ENCODE results near the gene HSBP1L1.

HSBP1L1 gene

GRCh38 chr18:79961527-79962291 is 2.7 kb upstream of the HSBP1L1 start:
- DNase-seq = no peak

DNA sequence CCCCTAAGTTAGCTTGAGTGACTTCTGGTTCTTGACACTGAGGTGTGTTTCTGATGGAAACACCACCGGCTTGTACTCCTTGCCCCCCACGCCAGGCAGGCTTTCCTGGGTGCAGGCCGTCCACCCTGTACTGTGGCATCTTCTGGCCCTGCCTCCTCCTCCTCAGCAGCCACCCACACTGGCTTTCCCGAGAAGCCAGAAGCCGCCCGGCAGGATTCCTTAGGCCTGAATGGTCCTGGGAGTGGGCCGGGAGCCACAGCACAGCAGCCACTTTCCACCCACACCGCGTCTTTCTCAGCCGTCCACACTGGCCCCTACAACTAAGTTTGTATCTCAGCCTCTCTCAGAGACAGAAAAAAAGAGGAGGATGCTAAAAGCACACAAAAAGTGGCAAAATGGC is 2.1 kb upstream of the HSBP1L1 start:
- no peak for DNase-seq

- no peak for DNase-seq
Observed at GRCh38 chr18:79962835-79963657, 1.4 kb upstream of the HSBP1L1 start.

GRCh38 chr18:79963658-79964329 is 649 bp upstream of the HSBP1L1 start:
- no peak for DNase-seq

GRCh38 chr18:79965119-79965902 is 868 bp downstream of the HSBP1L1 start:
- no peak for DNase-seq

- no peak for DNase-seq
Observed at GRCh38 chr18:79970419-79971133, 6.1 kb downstream of the HSBP1L1 start.

GRCh38 chr18:79971211-79971952 is 6.9 kb downstream of the HSBP1L1 start:
- no peak for DNase-seq

GRCh38 chr18:79971986-79972385 is 7.5 kb downstream of the HSBP1L1 start:
- DNase-seq = no peak

DNA sequence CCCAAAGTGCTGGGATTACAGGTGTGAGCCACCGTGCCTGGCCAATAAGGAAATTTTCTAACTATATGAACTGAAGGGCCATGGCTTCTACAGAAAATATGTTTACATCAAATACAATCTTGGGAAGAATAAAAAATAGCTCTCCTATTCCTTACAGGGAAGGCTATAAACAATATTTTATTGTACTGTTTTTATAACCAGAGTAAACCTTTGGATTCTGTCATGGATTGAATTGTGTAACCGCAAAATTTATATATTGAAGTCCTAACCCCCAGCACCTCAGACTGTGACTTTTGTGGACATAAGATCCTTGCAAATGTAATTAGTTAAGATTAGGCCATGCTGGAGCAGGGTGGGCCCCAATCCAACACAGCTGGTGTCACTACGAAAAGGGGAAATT is 8.3 kb downstream of the HSBP1L1 start:
- no peak for DNase-seq

DNA sequence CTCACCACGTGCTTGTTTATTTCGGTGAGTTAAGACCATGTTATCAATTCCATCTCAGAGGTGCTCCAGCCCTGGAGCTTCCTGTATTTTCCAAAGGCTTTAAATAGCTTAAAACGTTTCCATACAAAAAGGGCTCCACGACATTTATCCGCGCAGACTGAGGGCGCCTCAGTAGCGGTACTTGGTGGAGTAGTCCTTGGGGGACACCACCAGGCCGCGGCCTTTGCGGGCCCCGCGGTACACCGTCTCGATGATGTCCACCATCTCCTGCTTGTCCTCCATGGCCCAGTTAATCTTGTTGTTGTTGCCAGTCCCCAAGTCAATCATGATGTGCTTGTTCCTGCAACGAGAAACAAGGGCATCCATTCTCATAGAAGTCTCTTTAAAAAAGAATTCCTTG is 9.1 kb downstream of the HSBP1L1 start:
- DNase-seq = no peak

DNA sequence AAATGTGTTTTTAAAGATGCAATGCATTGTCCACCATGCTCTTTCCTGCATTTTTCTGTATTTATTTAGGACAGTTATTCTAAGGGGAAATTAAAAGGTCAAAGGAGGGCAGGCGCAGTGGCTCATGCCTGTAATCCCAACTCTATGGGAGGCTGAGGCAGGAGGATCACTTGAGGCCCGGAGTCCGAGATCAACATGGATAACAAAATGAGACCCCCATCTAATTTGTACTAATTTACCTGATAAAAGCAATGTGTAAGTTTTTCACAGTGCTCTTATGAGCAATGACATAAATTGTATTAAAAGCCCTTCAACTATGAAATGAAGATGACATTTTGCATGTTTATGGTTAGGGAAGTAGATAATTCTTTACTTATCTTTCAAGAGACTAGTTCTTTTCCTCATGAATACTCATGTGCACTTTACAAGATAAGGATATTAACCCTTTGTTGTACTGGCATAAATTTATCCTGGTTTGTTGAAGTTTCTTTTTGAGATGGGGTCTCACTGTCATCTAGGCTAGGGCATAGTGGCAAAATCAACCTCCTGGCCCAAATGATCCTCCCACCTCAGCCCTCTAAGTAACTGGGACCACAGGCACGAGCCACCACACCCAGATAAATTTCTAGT is 9.7 kb downstream of the HSBP1L1 start:
- DNase-seq = no peak

- DNase-seq = no peak
Observed at GRCh38 chr18:79975043-79975442, 10.6 kb downstream of the HSBP1L1 start.

DNA sequence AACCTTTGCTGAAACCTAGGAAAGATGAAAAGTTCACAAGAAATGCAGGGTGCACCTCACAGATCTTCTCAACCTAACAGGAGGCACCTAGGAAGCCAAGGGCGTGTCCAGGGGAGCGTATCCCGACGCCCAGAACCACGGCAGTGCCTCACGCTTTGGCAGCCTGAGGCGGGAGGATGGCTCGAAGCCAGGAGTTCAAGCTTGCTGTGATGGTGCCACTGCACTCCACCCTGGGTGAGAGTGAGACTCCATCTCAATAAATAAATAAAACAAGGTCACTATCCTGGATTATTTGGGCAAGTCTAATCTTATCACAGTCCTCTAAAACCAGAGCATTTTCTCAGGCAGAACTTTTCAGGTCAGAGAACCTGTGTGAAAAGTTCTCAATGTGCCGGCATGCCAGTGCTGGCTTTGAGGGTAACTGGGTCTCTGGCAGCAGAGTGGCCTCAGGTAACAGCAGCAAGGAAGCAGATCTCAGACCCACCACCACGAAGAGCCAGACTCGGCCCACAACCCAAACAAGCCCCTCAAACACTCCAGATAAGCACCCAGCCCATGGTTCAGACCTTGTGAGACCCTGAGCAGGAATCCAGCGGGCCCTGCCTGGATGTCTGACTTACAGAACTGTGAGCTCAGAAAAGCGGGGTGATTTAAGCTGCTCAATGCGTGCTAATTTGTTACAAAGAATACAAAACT is 11.7 kb downstream of the HSBP1L1 start:
- no peak for DNase-seq

- DNase-seq = no peak
Observed at GRCh38 chr18:79979843-79980242, 15.4 kb downstream of the HSBP1L1 start.

- DNase-seq = no peak
Observed at GRCh38 chr18:79980585-79980984, 16.1 kb downstream of the HSBP1L1 start.

GRCh38 chr18:79982736-79983135 is 18.3 kb downstream of the HSBP1L1 start:
- DNase-seq = no peak

- no peak for DNase-seq
Observed at GRCh38 chr18:79983253-79983652, 18.8 kb downstream of the HSBP1L1 start.

- no peak for DNase-seq
Observed at GRCh38 chr18:79983793-79984192, 19.4 kb downstream of the HSBP1L1 start.

- DNase-seq = no peak
Observed at GRCh38 chr18:79985172-79985571, 20.7 kb downstream of the HSBP1L1 start.

DNA sequence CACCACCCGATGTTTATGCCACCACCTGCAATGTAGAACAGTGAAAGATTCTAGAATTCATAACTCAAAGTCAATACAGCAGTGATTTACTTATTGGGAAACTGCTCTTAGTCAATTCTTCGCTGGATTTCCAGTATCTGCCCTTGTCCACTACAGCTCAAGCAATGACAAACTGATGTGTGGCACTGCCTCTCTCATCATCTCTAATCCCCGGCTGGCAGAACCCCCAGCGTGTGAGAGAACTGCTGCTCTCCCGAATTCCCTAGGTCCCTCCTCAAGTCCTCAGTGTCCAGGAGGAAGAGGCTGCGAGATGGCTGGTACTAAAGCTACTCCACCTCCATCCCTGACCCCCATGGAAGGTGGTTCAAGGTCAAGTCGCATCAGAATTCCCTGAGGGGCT is 22.3 kb downstream of the HSBP1L1 start:
- no peak for DNase-seq

All from NCI-H2081 treated with DMSO at 0.1 percent for 48 hours (cell line).